ENCODE results near the gene KCNJ11.
"Not testable (repeated sequence)": the region's sequence is repeated elsewhere in the genome, so short reads cannot be mapped to it uniquely, and the experiment has no call there.

The KCNJ11 gene

DNA sequence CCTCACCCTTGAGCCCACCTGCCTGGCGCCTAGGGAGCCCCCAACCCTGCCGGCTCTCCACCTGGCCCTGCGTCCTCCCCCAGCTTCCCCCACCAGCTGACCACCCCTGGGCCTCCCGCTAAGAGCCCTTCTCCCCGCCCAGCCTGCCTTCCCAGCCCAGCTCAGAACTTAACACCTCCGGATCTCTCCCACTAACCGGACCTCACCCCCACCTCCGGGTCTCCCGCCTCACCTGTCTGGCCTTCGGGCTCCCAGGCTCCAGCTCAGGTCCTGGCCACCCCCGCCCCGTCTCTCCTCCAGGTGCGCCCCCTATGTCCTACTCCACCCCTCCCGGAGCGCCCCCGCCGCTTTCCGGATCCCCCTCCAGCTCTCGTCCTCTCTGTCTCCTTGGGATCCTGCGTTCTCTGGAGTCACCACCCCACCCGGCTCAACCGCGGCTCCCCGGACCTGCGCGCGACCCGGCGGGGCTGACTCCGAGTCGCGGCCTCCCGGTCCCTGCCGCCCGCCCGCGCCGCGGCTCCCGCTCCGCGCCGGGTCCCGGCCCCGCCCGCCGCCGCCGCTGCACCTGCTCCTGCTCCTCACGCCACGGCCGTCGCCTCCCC, at the start of gene KCNJ11:
KCNJ11 (minus strand) TSS at position 51 of the 602 bp plus-strand sequence. CDS start 568 bp downstream, outside the sequence.
- no peak for DNase-seq (ENCODE audit: low read depth)

DNA sequence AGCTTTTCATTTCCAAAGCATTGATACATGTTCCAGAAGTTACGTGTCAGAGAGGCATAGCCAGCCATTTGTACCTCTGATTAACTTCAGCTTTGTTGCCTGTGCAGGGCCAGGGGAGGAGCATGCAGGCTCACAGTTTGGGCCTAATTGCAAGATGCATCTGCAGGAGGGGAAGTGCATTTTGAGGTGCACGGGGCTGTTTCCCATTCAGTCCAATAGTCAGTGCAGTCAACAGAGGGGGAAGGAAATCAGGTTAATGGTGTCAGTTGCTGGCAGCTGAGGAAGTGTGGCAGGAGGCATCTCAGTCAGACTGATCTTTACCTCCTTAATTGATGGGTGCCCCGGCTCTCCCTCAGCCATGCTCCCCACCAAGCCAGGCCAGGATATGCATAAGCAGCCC, 48.9 kb upstream of the KCNJ11 start:
- no peak for DNase-seq (ENCODE audit: low read depth)

DNA sequence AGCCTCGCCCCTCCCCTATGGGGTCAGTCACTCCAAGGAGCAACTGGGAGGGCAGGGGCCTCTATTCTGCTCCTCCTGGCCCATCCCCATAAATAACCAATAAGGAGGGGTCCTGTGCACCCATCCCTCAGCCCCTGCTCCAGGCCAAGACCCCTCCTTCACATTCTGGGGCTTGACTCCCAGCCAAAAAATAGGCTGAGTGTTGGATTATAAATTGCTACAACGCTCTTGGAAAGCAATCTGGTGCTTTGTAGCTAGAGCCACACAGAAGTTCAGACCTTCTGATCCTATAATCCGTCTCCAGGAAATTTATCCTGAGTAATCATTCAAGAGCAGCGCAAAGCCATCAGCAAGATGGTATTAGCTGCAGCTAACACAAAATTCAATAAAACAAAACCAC, 45.6 kb upstream of the KCNJ11 start:
- DNase-seq (ENCODE audit: low read depth), result no peak

GRCh38 chr11:17432002-17432401, 43.5 kb upstream of the KCNJ11 start:
- DNase-seq (ENCODE audit: low read depth), result no peak

GRCh38 chr11:17431139-17431538, 42.7 kb upstream of the KCNJ11 start:
- DNase-seq (ENCODE audit: low read depth), result no peak

- no peak for DNase-seq (ENCODE audit: low read depth)
These were observed 42.2 kb upstream of the KCNJ11 start for GRCh38 chr11:17430616-17431015.

- DNase-seq (ENCODE audit: low read depth), result no peak
These were observed 40.5 kb upstream of the KCNJ11 start for GRCh38 chr11:17428925-17429324.

DNA sequence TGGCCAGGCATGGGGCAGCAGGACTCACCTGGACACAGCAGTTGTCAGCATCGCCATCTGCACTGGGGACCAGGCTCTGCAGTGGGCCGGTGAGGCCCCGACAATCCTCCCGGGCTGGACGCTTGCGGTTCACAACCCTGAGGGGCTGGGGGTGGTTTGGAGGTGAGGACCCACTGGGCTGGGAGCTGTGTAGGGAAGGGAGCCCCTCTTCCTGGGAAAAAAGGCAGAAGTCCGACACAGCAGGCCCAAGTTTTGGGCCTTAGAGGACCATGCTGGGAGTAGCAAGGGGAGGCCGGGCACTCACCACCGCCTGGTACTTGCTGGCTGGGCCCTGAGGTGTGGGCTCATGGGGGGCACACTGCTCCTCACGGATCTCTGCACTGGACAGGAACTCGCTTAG, 39.8 kb upstream of the KCNJ11 start:
- DNase-seq (ENCODE audit: low read depth), result no peak

DNA sequence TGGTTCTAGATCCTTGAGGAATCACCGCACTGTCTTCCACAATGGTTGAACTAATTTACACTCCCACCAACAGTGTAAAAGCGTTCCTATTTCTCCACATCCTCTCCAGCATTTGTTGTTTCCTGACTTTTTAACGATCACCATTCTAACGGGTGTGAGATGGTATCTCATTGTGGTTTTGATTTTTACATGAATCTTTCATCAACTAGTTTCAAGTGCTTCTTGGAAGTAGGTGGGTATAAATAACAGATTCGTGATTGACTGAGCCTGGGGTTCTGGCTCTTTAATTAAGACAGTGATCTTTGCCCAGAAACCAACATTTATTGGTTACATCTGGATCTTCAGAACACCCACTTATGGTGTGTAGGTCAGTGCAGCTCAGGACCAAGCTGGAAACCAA, 37.8 kb upstream of the KCNJ11 start:
- not testable (repeated sequence) for DNase-seq (ENCODE audit: low read depth)

GRCh38 chr11:17423533-17424310, 35.3 kb upstream of the KCNJ11 start:
- DNase-seq (ENCODE audit: low read depth), result no peak

- DNase-seq (ENCODE audit: low read depth), result no peak
These were observed 33.3 kb upstream of the KCNJ11 start for GRCh38 chr11:17421781-17422180.

DNA sequence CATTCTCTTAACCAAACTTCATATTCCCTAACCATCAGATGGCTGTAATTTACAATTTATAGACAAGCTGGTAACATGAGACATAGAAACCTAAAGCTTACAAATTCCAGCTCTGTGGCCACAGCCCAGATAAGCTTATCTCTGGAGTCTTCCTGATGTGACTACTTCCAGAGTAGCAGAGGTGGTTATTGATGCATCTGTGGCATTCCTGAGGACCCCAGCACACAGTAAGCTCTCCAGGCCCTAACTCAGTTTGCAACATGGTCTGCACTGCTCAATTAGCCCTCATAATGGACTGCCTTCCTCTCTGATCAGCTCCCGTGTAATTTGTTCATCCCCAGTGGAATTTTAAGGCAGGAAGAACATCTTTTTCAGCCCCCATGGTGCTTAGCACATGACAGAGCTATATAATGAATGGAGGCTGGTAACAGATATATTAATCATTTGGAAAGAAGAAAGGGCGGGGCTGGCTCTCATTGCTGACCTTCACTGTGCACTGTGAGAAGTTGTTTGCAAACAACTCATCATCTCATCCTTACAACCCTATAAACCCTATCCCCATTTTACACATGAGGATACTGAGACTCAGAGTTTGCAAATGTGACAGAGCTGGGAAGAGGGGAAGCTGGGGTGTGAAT, 30.1 kb upstream of the KCNJ11 start:
- DNase-seq (ENCODE audit: low read depth), result no peak

GRCh38 chr11:17416492-17416891, 28.0 kb upstream of the KCNJ11 start:
- no peak for DNase-seq (ENCODE audit: low read depth)

GRCh38 chr11:17415523-17416104, 27.2 kb upstream of the KCNJ11 start:
- DNase-seq (ENCODE audit: low read depth), result no peak

DNA sequence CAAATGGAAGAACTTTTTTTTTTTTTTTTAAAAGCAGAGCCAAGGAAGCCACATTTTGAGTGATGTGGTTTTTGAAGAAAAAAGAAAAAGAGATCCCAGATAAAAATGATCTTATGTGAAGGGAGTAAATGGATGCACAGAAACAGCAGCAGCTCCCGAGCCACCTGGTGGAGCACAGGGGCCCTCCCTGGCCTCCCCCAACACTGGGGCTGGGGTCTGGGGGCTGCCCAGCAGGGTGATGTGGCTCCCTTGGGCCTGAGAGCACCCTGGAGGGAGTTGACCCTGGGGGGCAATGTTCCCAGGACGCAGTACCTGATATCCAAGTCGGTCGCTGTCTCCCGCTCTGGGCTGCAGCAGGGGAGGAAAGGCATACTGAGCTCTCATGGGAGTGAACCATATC, 26.5 kb upstream of the KCNJ11 start:
- no peak for DNase-seq (ENCODE audit: low read depth)

DNA sequence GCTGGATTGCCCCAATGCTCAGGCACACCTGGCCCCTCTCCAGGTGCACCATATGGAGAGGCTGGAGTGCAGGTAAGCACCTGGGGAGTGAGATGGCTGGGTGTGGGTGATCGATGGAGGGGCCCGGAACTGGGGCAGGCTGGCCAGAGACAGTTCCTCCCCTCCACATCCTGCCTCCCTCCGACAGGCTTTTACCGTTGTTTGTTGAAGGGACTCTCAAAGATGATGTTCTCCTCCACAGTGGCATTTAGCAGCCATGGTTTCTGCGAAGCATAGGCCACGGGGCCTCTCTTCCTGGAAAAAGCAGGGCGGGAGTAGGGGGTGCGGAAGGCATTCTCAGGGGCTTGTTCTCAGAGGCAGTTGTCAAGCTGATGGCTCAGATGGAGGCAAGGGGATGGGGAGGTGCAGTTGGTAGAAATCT, 25.9 kb upstream of the KCNJ11 start:
- DNase-seq (ENCODE audit: low read depth), result no peak

DNA sequence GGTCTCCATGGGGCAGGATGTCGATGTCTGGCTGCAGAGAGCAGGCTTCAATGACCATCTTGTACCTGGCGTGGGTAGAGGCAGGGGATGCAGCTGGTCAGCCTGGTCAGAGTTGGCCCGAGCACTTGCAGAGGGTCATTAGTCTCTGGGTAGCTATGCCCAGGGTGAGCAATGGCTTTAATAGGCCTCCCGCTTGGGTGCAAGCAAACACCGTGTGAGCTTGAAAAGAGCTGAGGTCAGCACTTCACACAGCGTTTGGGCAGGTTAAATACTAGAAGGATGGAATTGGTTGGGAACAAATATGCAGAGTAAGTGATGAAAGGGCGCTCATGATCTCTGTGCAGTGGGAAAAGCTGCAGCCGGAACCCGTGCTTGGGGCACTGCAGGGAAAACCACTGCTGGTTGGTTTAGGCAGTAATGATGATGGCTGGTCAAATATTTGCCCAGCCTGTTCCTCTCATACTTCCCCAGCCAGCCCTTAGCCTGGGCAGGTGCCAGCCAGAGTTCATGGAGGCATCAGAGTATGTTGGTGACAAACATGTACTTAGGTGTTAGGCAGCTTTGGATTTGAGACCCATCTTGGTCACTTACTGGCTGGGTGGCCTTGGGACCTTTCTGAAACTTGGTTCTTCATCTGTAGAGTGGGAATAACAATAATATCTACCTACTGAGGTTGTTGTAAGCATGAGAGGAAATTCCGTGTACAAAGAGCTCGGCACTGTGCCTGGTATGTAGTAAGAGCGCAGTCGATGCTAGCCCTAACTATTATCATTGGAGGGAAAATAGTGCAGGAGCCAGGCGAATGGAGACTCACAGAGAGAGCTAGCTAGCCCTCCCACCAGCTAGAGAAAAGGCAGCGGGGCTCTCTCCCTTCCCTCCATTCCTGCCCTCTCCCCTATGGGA, 25.2 kb upstream of the KCNJ11 start:
- DNase-seq (ENCODE audit: low read depth), result no peak

GRCh38 chr11:17412488-17413180, 24.2 kb upstream of the KCNJ11 start:
- no peak for DNase-seq (ENCODE audit: low read depth)

DNA sequence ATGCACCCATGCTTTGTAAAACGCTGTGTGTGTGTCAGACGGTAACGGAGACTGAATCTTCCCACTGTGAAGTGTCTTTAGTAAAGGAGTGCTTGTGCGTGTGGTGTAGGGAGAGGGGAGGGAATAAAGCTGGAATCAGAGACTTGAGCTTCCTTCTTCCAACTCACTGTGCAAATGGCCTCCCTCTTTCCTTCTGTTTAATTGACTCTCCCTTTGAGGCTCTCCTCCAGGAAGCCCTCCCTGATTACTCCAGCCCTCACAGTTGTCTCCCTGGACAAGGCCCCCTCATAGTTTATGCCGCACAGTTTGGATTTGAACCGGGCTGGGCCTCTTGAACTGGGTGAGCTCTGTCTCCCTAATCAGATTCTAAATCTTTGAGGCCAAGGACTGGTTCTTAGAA, 23.0 kb upstream of the KCNJ11 start:
- no peak for DNase-seq (ENCODE audit: low read depth)

DNA sequence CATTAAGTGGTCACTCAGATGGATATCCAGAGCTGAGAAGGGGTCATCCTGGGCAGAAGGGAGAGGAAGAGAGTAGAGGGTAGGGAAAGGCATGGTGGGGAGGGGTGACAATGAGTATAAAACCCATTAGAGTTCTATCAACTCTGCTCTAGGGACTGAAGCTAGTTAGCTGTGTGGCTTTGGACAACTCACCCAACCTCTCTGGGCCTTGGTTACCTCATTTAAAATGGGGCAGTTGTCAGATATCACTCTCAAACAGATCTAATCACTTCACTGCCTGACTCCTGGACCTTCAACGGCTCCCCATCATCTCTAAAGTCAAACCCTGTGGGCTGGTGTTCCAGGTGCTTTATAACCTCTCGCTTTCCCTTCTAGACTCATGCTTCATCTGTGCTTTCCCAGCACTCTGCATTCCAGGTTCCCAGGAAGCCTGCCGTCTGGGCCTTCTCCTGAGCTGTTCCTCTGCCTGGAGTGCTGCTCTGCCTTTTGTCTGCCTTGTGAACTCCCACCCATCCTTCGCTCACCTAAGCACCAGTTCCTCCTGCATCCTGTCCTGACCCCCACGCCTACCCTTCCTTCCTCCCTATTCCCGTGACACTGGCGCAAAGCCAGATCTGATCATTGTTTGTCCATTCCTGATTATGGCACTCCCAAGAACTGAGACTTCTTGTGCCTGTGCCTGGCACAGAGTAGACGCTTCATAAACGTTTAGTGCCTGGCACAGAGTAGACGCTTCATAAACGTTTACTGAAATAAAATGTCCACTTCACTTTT, 22.3 kb upstream of the KCNJ11 start:
- no peak for DNase-seq (ENCODE audit: low read depth)

Data from fibroblast of the conjunctiva (primary cell).